Uterus (tissue), 4 donors: ENCODE results near the gene SCFD2. TPM values are rescaled to one million over a fixed set of nuclear protein-coding genes. Genes with fewer than 3 reads are reported as not detected.

Source experiments
- DNase-seq, 2 donors: peaks; one replicate each; pipeline ENCODE4 v3.0.0-alpha.2; 2019 to 2020
- H3K27ac ChIP-seq, 2 donors: fragments of 200-600 bp; sonication (generic); 1 replicate in 1 of 2; 2 replicates in 1 of 2; pipeline ENCODE4 v1.5.1; 2016 to 2018
- H3K27me3 ChIP-seq, 2 donors: fragments of 200-600 bp; sonication (generic); one replicate each; pipeline ENCODE4 v1.5.1; 2018 to 2019; ENCODE audit warnings: control low read depth in 1 of 2
- H3K36me3 ChIP-seq, 2 donors: fragments of 200-600 bp; sonication (generic); one replicate each; pipeline ENCODE4 v1.5.1; 2019; ENCODE audit warnings: control low read depth in 1 of 2
- H3K4me1 ChIP-seq, 2 donors: fragments of 200-600 bp; sonication (generic); one replicate each; pipeline ENCODE4 v1.5.1; 2018 to 2019; ENCODE audit warnings: control low read depth in 1 of 2
- H3K4me3 ChIP-seq, 2 donors: fragments of 200-600 bp; sonication (generic); 1 replicate in 1 of 2; 2 replicates in 1 of 2; pipeline ENCODE4 v1.5.1; 2018 to 2019; ENCODE audit warnings: mild to moderate bottlenecking in 1 of 2
- H3K9me3 ChIP-seq, 2 donors: fragments of 200-600 bp; sonication (generic); one replicate each; pipeline ENCODE4 v1.5.1; 2019; ENCODE audit warnings: control low read depth in 1 of 2
- POLR2A ChIP-seq, 2 donors: fragments of 450-650 bp; IDR thresholded peaks; one replicate each; pipeline ENCODE4 v1.6.1; 2016; ENCODE audit warnings: antibody characterized with exemption in 2 of 2, mild to moderate bottlenecking in 1 of 2, moderate library complexity in 1 of 2
- intact Hi-C: fragments of 100-400 bp; cut with DNase I; formaldehyde crosslinking; loops from one replicate; pipeline ENCODE4 v1.15.1; 2023; ENCODE audit warnings: low total_unique reads
- total RNA-seq, 4 donors: library from RNA; depleted of rRNA in 3 of 4; stranded (reverse); fragments of >200 nt in 3 of 4; gene quantifications; one replicate each; pipeline versions ENCODE4 v1.1.0 to v1.2.4, GENCODE V29; 2014 to 2023
- TF ChIP-seq, protein P1 (sequence below), 4 experiments: fragments of 200-600 bp in 2 of 4; fragments of 450-650 bp in 2 of 4; sonication (generic) in 2 of 4; IDR thresholded peaks; one replicate each; pipeline ENCODE4 v1.5.1; 2016 to 2019; ENCODE audit warnings: antibody characterized with exemption in 4 of 4, mild to moderate bottlenecking in 2 of 4, moderate library complexity in 1 of 4
- donor health status: DM: yes; HTN: yes; CAD: no.

The SCFD2 gene
- total RNA-seq, 4 donors from 2014 or later: 19.6 to 36.2 (median 24.5) TPM

DNA sequence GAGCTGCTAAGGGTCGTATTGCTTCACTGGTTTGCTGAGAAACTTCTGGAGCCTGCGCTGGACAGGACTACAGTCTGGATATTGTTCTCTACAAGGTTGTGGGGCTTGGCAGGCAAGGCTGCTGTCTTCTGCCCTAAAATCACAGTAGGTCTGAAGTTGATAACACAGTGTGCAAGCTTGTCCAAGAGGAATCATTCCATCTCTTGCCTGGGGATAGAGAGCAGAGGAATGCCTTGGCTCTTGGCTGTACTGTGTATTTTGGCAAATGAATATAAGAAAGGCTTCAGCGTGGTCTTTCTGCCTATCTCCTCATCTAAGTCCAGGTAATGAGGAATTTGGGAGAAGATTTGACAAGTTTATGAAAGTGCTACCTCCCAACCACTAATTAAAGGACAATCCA, 513.1 kb downstream of the SCFD2 start:
- TF ChIP-seq, protein P1, sequence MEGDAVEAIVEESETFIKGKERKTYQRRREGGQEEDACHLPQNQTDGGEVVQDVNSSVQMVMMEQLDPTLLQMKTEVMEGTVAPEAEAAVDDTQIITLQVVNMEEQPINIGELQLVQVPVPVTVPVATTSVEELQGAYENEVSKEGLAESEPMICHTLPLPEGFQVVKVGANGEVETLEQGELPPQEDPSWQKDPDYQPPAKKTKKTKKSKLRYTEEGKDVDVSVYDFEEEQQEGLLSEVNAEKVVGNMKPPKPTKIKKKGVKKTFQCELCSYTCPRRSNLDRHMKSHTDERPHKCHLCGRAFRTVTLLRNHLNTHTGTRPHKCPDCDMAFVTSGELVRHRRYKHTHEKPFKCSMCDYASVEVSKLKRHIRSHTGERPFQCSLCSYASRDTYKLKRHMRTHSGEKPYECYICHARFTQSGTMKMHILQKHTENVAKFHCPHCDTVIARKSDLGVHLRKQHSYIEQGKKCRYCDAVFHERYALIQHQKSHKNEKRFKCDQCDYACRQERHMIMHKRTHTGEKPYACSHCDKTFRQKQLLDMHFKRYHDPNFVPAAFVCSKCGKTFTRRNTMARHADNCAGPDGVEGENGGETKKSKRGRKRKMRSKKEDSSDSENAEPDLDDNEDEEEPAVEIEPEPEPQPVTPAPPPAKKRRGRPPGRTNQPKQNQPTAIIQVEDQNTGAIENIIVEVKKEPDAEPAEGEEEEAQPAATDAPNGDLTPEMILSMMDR (IDR thresholded peaks at IDR 0.05): no peak
- no peak for TF ChIP-seq POLR2A (IDR thresholded peaks at IDR 0.05)

DNA sequence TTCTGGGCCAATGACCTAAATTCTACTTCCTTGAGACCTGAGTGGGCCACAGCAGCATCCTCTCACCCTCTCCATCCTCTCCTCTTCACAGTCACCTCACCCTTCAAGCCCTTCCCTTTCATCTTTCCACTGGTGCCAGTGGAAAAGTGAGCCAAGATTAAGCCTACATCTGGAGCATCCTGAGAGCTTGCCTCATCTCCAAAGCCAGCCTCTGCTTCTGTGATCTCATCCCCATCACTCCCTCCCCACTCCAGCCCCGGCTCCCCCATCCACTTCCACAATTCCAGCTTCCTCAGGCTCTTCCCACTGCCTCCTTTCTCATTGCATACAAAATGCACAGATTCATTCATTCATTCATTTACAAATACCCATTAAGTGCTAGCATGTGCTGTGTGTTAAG, 513.8 kb downstream of the SCFD2 start:
- no peak for DNase-seq
- Histone ChIP-seq H3K27ac (no peak overlapping the region), H3K36me3 (no peaks in the 10 kb centered on the region), H3K4me1 (no peaks in the 10 kb centered on the region), H3K9me3 (no peaks in the 10 kb centered on the region), H3K27me3 (no peaks in the 10 kb centered on the region), H3K4me3 (no peak overlapping the region)
- intact Hi-C loops: no loop called here
- no peak for TF ChIP-seq POLR2A (IDR thresholded peaks at IDR 0.05)
- TF ChIP-seq, protein P1 (IDR thresholded peaks at IDR 0.05): no peak

More for the DNA sequence above, 513.1 kb downstream of the SCFD2 start:
- intact Hi-C loops: no loop called here
- H3K9me3 ChIP-seq: no peaks in the 10 kb centered on the region
- peak overlapping the region; percentile 30 to 45 for H3K27ac ChIP-seq
- no peaks in the 10 kb centered on the region for H3K36me3 ChIP-seq
- DNase-seq: no peak
- H3K4me3 ChIP-seq: no peak overlapping the region
- no peaks in the 10 kb centered on the region for H3K4me1 ChIP-seq
- H3K27me3 ChIP-seq: no peaks in the 10 kb centered on the region

DNA sequence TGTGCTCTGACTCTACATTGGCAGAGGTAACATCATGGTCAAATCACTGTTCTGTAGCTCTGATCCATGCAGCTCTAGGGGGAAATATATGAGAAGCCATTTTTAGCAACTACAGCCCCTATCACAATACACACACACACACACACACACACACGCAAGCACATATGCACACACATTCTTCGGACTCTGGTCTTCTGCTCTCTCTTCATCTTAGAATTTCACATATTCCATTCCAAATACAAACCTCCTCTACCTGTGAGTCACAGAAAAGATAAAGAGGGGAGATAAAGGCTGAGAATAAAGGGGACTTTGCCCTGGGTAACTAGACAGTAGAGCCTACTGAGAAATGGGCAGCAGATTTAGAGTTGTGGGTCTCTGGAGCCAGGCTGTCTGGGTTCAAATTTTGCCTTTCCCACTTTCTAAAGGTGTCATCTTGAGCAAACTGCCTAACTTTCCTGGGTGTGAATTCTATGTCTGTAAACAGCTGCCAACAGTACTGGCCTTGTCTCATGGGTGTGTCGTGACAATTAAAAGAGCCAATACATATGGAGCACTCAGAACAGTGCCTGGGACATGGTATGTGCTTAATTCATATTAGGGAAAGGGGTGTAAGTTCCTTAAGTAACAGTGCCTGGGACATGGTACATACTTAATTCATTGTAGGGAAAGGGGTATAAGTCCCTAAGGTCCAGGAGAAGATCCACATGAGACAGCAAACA, 515.3 kb downstream of the SCFD2 start:
- Histone ChIP-seq H3K4me3 (no peak overlapping the region), H3K36me3 (no peaks in the 10 kb centered on the region), H3K27ac (no peak overlapping the region), H3K9me3 (no peaks in the 10 kb centered on the region), H3K4me1 (no peaks in the 10 kb centered on the region), H3K27me3 (no peaks in the 10 kb centered on the region)
- DNase-seq: no peak
- TF ChIP-seq POLR2A (IDR thresholded peaks at IDR 0.05): no peak
- TF ChIP-seq, protein P1 (IDR thresholded peaks at IDR 0.05): no peak
- intact Hi-C loops: no loop called here

DNA sequence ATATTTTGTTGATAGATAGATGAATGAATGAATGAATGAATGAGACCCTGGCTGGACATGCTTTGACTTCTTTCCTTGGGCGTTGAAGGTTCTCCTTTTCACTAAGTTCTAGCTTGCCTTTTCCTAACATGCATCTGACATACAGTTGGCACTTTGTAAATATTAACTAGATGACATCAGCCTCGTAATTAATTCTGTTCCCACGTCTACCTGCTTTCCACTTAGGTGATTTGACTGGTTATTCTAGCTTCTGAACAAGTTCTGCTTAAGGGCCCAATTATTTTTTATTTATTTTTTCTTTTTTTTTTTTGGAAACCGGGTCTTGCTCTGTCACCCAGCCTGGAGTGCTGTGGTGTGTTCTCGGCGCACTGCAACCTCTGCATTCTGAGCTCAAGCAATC, 517.6 kb downstream of the SCFD2 start:
- H3K9me3 ChIP-seq: no peaks in the 10 kb centered on the region
- intact Hi-C loops: no loop called here
- TF ChIP-seq, protein P1 (IDR thresholded peaks at IDR 0.05): no peak
- no peak for TF ChIP-seq POLR2A (IDR thresholded peaks at IDR 0.05)
- H3K36me3 ChIP-seq: no peaks in the 10 kb centered on the region
- H3K27ac ChIP-seq: no peak overlapping the region
- H3K4me1 ChIP-seq: no peaks in the 10 kb centered on the region
- no peaks in the 10 kb centered on the region for H3K27me3 ChIP-seq
- no peak for DNase-seq
- no peak overlapping the region for H3K4me3 ChIP-seq

DNA sequence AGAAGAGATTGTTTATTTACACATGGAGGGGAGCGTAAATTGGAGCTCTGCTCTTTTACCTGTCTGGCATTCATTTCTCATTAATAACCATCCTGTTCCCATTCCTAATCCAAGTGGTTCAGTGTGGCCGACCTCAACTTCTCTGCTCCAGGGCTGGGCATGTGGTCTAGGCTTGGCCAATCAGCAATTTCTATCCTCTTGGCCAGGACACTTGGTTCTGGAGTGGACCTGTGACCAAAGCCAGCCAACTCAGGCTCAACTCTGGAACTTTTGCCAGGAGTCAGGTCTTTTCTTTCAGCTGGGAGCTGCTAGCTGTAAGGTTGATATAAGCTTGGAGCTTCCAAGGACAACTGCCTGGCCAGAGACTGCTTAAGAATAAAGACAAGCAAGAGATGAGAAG, 519.4 kb downstream of the SCFD2 start:
- H3K27ac ChIP-seq: no peak overlapping the region

More for the DNA sequence above, 519.4 kb downstream of the SCFD2 start:
- no peak overlapping the region for H3K4me3 ChIP-seq
- intact Hi-C loops: no loop called here
- no peaks in the 10 kb centered on the region for H3K27me3 ChIP-seq
- no peak for TF ChIP-seq POLR2A (IDR thresholded peaks at IDR 0.05)
- TF ChIP-seq, protein P1 (IDR thresholded peaks at IDR 0.05): no peak
- H3K4me1 ChIP-seq: no peaks in the 10 kb centered on the region
- no peak for DNase-seq
- no peaks in the 10 kb centered on the region for H3K9me3 ChIP-seq
- no peaks in the 10 kb centered on the region for H3K36me3 ChIP-seq
